Fibroblast of lung (primary cell): Measurements from ENCODE around the gene HSD17B12. TPM values are rescaled to one million over a fixed set of nuclear protein-coding genes. Genes with fewer than 3 reads are reported as not detected.

Source experiments
- DNase-seq, 2 donors: peaks; one replicate each; pipeline versions ENCODE4 v3.0.0 to v3.0.0-alpha.2; 2010; ENCODE audit warnings: low read depth in 2 of 2
- H2AFZ ChIP-seq: 2 replicates; pipeline ENCODE4 v1.5.1; 2012; ENCODE audit warnings: low read length, control low read depth, inconsistent platforms
- H3K27ac ChIP-seq: 2 replicates; pipeline ENCODE4 v1.5.1; 2011; ENCODE audit warnings: low read length, control low read depth; ENCODE audit not compliant: insufficient read depth
- H3K27me3 ChIP-seq: 2 replicates; pipeline ENCODE4 v1.5.1; 2011; ENCODE audit warnings: mild to moderate bottlenecking, low read length; ENCODE audit not compliant: control insufficient read depth, insufficient read depth
- H3K36me3 ChIP-seq: 2 replicates; pipeline ENCODE4 v1.5.1; 2011; ENCODE audit warnings: low read length; ENCODE audit not compliant: control insufficient read depth, insufficient read depth
- H3K4me1 ChIP-seq: 2 replicates; pipeline ENCODE4 v1.5.1; 2011; ENCODE audit warnings: low read length; ENCODE audit not compliant: control insufficient read depth, insufficient read depth; ENCODE audit errors: extremely low read depth
- H3K4me2 ChIP-seq: 2 replicates; pipeline ENCODE4 v1.5.1; 2011; ENCODE audit warnings: low read length, control low read depth; ENCODE audit not compliant: insufficient read depth; ENCODE audit errors: extremely low read depth
- H3K4me3 ChIP-seq, 4 experiments: fragments of 200-600 bp in 1 of 4; sonication (generic) in 1 of 4; replicated peaks in 1 of 4; 2 replicates each; pipeline ENCODE4 v1.5.1; 2011 to 2016; ENCODE audit warnings: low read length in 4 of 4, low read depth in 3 of 4, mild to moderate bottlenecking in 3 of 4, control low read depth in 2 of 4, inconsistent platforms in 1 of 4, mixed read lengths in 1 of 4; ENCODE audit not compliant: insufficient read depth in 1 of 4; ENCODE audit errors: control extremely low read depth in 1 of 4
- H3K79me2 ChIP-seq: 2 replicates; pipeline ENCODE4 v1.5.1; 2012; ENCODE audit warnings: mild to moderate bottlenecking, low read length, inconsistent platforms; ENCODE audit not compliant: control insufficient read depth, insufficient read depth
- H3K9ac ChIP-seq: 2 replicates; pipeline ENCODE4 v1.5.1; 2011; ENCODE audit warnings: mild to moderate bottlenecking, low read length, control low read depth; ENCODE audit not compliant: insufficient read depth
- H3K9me3 ChIP-seq: 2 replicates; pipeline ENCODE4 v1.5.1; 2012; ENCODE audit warnings: low read depth, low read length; ENCODE audit not compliant: control insufficient read depth, insufficient read depth
- H4K20me1 ChIP-seq: 2 replicates; pipeline ENCODE4 v1.5.1; 2011; ENCODE audit warnings: low read length; ENCODE audit not compliant: control insufficient read depth, insufficient read depth; ENCODE audit errors: extremely low read depth
- EZH2 ChIP-seq: IDR thresholded peaks from 2 replicates; pipeline ENCODE4 v1.5.1; 2012; ENCODE audit warnings: low read length, control low read depth, mild to moderate bottlenecking; ENCODE audit errors: missing control alignments
- polyA plus RNA-seq, 2 donors: library from polyadenylated mRNA; depleted of rRNA in 1 of 2; stranded (reverse) in 1 of 2; unstranded in 1 of 2; fragments of >200 nt; gene quantifications; 2 replicates each; pipeline ENCODE4 v1.2.1, GENCODE V29; 2011 to 2012; ENCODE audit warnings: missing spikeins in 1 of 2
- total RNA-seq: library from RNA; depleted of rRNA; stranded (reverse); fragments of >200 nt; gene quantifications from 2 replicates; pipeline ENCODE4 v1.2.1, GENCODE V29; 2014
- TF ChIP-seq, protein P1 (sequence below), 2 donors: IDR thresholded peaks in 1 of 2; conservative IDR thresholded peaks in 1 of 2; 1 replicate in 1 of 2; 2 replicates in 1 of 2; pipeline ENCODE4 v1.5.1; 2011 to 2012; ENCODE audit warnings: low read length in 2 of 2, control low read depth in 1 of 2, inconsistent platforms in 1 of 2, low read depth in 1 of 2, mild to moderate bottlenecking in 1 of 2

The HSD17B12 gene
- total and polyA plus RNA-seq, 2 donors (not counting 1 experiment from before 2014, with no cell fraction given) = 95.4 to 122 TPM

DNA sequence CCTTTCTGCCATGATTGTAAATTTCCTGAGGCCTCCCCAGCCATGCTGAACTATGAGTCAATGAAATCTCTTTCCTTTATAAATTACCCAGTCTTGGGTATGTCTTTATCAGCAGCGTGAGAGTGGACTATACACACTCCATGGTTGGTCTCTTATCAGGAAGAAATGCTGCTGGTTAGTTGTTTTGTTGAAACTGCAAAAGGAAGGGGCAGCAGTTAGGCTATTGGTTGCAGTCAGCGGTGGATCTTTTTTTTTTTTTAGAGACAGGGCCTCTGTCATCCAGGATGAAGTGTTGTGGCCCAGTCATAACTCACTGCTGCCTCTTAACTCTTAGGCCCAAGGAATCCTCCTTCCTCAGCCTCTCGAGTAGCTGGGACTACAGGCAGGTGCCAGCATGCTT lies 51.7 kb downstream of the HSD17B12 start:
- Histone ChIP-seq H3K36me3 (peaks cover 2% of the 10 kb centered on the region), H3K4me2 (no peak overlapping the region), H4K20me1 (no peaks in the 10 kb centered on the region), H3K27me3 (no peaks in the 10 kb centered on the region), H3K9me3 (no peaks in the 10 kb centered on the region), H3K79me2 (peaks cover 3% of the 10 kb centered on the region), H2AFZ (no peak overlapping the region), H3K4me3 (no peak overlapping the region), H3K9ac (no peak overlapping the region), H3K4me1 (peaks cover 5% of the 10 kb centered on the region), H3K27ac (no peak overlapping the region)
- no peak for DNase-seq
- TF ChIP-seq, protein P1, sequence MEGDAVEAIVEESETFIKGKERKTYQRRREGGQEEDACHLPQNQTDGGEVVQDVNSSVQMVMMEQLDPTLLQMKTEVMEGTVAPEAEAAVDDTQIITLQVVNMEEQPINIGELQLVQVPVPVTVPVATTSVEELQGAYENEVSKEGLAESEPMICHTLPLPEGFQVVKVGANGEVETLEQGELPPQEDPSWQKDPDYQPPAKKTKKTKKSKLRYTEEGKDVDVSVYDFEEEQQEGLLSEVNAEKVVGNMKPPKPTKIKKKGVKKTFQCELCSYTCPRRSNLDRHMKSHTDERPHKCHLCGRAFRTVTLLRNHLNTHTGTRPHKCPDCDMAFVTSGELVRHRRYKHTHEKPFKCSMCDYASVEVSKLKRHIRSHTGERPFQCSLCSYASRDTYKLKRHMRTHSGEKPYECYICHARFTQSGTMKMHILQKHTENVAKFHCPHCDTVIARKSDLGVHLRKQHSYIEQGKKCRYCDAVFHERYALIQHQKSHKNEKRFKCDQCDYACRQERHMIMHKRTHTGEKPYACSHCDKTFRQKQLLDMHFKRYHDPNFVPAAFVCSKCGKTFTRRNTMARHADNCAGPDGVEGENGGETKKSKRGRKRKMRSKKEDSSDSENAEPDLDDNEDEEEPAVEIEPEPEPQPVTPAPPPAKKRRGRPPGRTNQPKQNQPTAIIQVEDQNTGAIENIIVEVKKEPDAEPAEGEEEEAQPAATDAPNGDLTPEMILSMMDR (conservative IDR thresholded peaks at IDR 0.05 in 1 of 2, IDR thresholded peaks at IDR 0.05 in 1 of 2; ENCODE audit: low read depth in 1 of 2, low read length in 2 of 2) = no peak
- TF ChIP-seq EZH2 = no peak

DNA sequence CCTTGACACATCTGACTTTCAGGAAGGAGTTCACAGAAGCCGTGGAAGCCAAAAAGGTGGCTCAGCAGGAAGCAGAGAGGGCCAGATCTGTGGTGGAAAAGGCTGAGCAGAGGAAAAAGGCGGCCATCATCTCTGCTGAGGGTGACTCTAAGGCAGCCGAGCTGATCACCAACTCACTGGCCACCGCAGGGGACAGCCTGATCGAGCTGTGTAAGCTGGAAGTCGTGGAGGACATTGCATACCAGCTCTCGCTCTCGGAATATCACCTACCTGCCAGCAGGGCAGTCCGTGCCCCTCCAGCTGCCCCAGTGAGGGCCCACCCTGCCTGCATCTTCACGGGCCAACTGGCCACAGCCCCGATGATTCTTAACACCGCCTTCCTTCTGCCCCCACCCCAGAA lies 53.7 kb downstream of the HSD17B12 start:
- H4K20me1 ChIP-seq = no peaks in the 10 kb centered on the region
- H3K4me1 ChIP-seq = peaks cover 7% of the 10 kb centered on the region
- TF ChIP-seq, protein P1 (conservative IDR thresholded peaks at IDR 0.05 in 1 of 2, IDR thresholded peaks at IDR 0.05 in 1 of 2; ENCODE audit: low read depth in 1 of 2, low read length in 2 of 2) = no peak
- no peak for TF ChIP-seq EZH2
- H3K27ac ChIP-seq = no peak overlapping the region
- no peak overlapping the region for H3K4me3 ChIP-seq
- H3K36me3 ChIP-seq = peaks cover 2% of the 10 kb centered on the region
- H3K79me2 ChIP-seq = peaks cover 3% of the 10 kb centered on the region
- H3K4me2 ChIP-seq = no peak overlapping the region
- H2AFZ ChIP-seq = no peak overlapping the region
- no peak for DNase-seq
- H3K27me3 ChIP-seq = no peaks in the 10 kb centered on the region
- H3K9me3 ChIP-seq = no peaks in the 10 kb centered on the region
- no peak overlapping the region for H3K9ac ChIP-seq

DNA sequence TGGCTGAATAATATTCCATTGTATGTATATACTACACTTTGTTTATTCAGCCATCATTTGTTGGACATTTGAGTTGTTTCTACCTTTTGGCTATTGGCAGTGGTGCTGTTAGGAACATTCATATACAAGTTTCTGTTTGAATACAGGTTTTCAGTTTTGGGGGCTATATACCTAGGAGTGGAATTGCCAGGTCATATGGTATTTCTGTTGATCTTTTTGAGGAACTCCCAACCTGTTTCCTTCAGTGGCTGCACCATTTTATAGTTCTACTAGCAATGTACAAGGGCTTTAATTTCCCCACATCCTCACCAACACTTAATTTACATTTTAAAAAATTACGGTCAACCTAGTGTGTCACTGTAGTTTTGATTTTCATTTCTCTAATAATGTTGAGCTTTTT lies 54.6 kb downstream of the HSD17B12 start:
- H3K4me3 ChIP-seq = no peak overlapping the region
- no peak overlapping the region for H2AFZ ChIP-seq
- no peaks in the 10 kb centered on the region for H3K27me3 ChIP-seq
- H4K20me1 ChIP-seq = no peaks in the 10 kb centered on the region
- H3K9me3 ChIP-seq = no peaks in the 10 kb centered on the region
- TF ChIP-seq, protein P1 (conservative IDR thresholded peaks at IDR 0.05 in 1 of 2, IDR thresholded peaks at IDR 0.05 in 1 of 2; ENCODE audit: low read depth in 1 of 2, low read length in 2 of 2) = no peak
- TF ChIP-seq EZH2 = no peak
- no peak overlapping the region for H3K9ac ChIP-seq
- no peak overlapping the region for H3K27ac ChIP-seq
- no peak for DNase-seq
- peaks cover 2% of the 10 kb centered on the region for H3K36me3 ChIP-seq
- no peak overlapping the region for H3K4me2 ChIP-seq
- peaks cover 3% of the 10 kb centered on the region for H3K79me2 ChIP-seq
- peaks cover 7% of the 10 kb centered on the region for H3K4me1 ChIP-seq
